H1 (cell line): ENCODE measurements around the gene CETN1. TPM values are rescaled to one million over a fixed set of nuclear protein-coding genes. Genes with fewer than 3 reads are reported as not detected.

Experiments
- CTCF ChIA-PET: fragments of 300-600 bp; sonication (Branson Sonifier 250); formaldehyde crosslinking; loops from one replicate; lab custom pipeline; 2021; ENCODE audit not compliant: partially characterized antibody; lab: Charles Lee
- POLR2A ChIA-PET: fragments of 300-600 bp; sonication (Branson Sonifier 250); formaldehyde crosslinking; loops from one replicate; lab custom pipeline; 2021; ENCODE audit warnings: inconsistent platforms; ENCODE audit not compliant: partially characterized antibody; lab: Charles Lee
- DNase-seq, 2 experiments: peaks; one replicate each; pipeline versions ENCODE4 v3.0.0 to v3.0.0-alpha.2; 2010 to 2022; ENCODE audit warnings: low spot score in 2 of 2, low read depth in 1 of 2, mixed read lengths in 1 of 2
- FAIRE-seq: peaks from 2 replicates; lab custom pipeline; 2011; peaks lifted over from hg19 to GRCh38; lab: Jason Lieb, UNC
- H2AFZ ChIP-seq: 2 replicates; pipeline ENCODE4 v1.8.1; 2012; ENCODE audit warnings: low read length, inconsistent platforms
- H2AK5ac ChIP-seq: 2 replicates; pipeline ENCODE4 v1.6.1; 2013; ENCODE audit warnings: low read depth, low read length
- H2BK120ac ChIP-seq: replicated peaks from 2 replicates; pipeline ENCODE3; 2013; ENCODE audit warnings: low read depth, low read length, inconsistent platforms
- H2BK12ac ChIP-seq: 2 replicates; pipeline ENCODE4 v1.6.1; 2013; ENCODE audit warnings: low read depth, low read length
- H2BK15ac ChIP-seq: 2 replicates; pipeline ENCODE4 v1.6.1; 2013; ENCODE audit warnings: low read length
- H2BK20ac ChIP-seq: 2 replicates; pipeline ENCODE4 v1.6.1; 2013; ENCODE audit warnings: low read length
- H2BK5ac ChIP-seq: 2 replicates; pipeline ENCODE4 v1.6.1; 2013; ENCODE audit warnings: low read depth, low read length
- H3K14ac ChIP-seq: 2 replicates; pipeline ENCODE4 v1.6.1; 2013; ENCODE audit warnings: inconsistent platforms; ENCODE audit not compliant: insufficient read length
- H3K18ac ChIP-seq: 2 replicates; pipeline ENCODE4 v1.6.1; 2013; ENCODE audit warnings: low read length; ENCODE audit errors: extremely low read depth
- H3K23ac ChIP-seq: 2 replicates; pipeline ENCODE4 v1.6.1; 2013; ENCODE audit warnings: inconsistent platforms; ENCODE audit not compliant: insufficient read length
- H3K23me2 ChIP-seq: 2 replicates; pipeline ENCODE4 v1.6.1; 2013; ENCODE audit warnings: low read depth, low read length
- H3K27ac ChIP-seq: 2 replicates; pipeline ENCODE4 v1.6.1; 2011; ENCODE audit warnings: low read depth, low read length, inconsistent platforms
- H3K27me3 ChIP-seq, 4 experiments: replicated peaks in 1 of 4; 1 replicate in 1 of 4; 2 replicates in 3 of 4; pipeline versions ENCODE4 v1.6.1 to v1.8.1; 2011 to 2013; ENCODE audit warnings: low read length in 3 of 4, mild to moderate bottlenecking in 3 of 4, inconsistent platforms in 2 of 4, mixed read lengths in 2 of 4, moderate library complexity in 1 of 4; ENCODE audit not compliant: control insufficient read depth in 3 of 4, insufficient read depth in 3 of 4; ENCODE audit errors: extremely low read depth in 1 of 4
- H3K36me3 ChIP-seq, 4 experiments: 2 replicates each; pipeline versions ENCODE4 v1.6.1 to v1.8.1; 2011 to 2013; ENCODE audit warnings: mild to moderate bottlenecking in 4 of 4, low read length in 3 of 4, moderate library complexity in 2 of 4, control low read depth in 1 of 4, inconsistent platforms in 1 of 4; ENCODE audit not compliant: insufficient read depth in 4 of 4, control insufficient read depth in 2 of 4
- H3K4ac ChIP-seq: replicated peaks from 2 replicates; pipeline ENCODE3; 2013; ENCODE audit warnings: low read length, low read depth, mixed read lengths, inconsistent platforms; ENCODE audit not compliant: insufficient read length
- H3K4me1 ChIP-seq, 4 experiments: replicated peaks in 1 of 4; 1 replicate in 1 of 4; 2 replicates in 3 of 4; pipeline versions ENCODE4 v1.6.1 to v1.8.1; 2011 to 2013; ENCODE audit warnings: low read length in 3 of 4, inconsistent platforms in 2 of 4, mixed read lengths in 1 of 4; ENCODE audit not compliant: insufficient read depth in 4 of 4, control insufficient read depth in 3 of 4
- H3K4me2 ChIP-seq, 2 experiments: 2 replicates each; pipeline versions ENCODE4 v1.6.1 to v1.8.1; 2011 to 2013; ENCODE audit warnings: low read depth in 2 of 2, low read length in 2 of 2, control low read depth in 1 of 2, inconsistent platforms in 1 of 2, mild to moderate bottlenecking in 1 of 2; ENCODE audit not compliant: insufficient read depth in 1 of 2
- H3K4me3 ChIP-seq, 4 experiments: fragments of 200-600, 300-600 bp in 1 of 4; sonication (generic), shearing (Covaris generic), sonication (Bioruptor Twin) in 1 of 4; 2 replicates each; pipeline versions ENCODE4 v1.5.1 to v1.8.1; 2011 to 2016; ENCODE audit warnings: low read length in 4 of 4, low read depth in 3 of 4, control low read depth in 2 of 4, inconsistent platforms in 2 of 4, mild to moderate bottlenecking in 2 of 4, mixed read lengths in 1 of 4, moderate library complexity in 1 of 4; ENCODE audit not compliant: insufficient read depth in 2 of 4; ENCODE audit errors: extremely low read depth in 1 of 4
- H3K56ac ChIP-seq: replicated peaks from 2 replicates; pipeline ENCODE3; 2013; ENCODE audit warnings: low read depth, mild to moderate bottlenecking, mixed read lengths, low read length, inconsistent platforms; ENCODE audit not compliant: insufficient read length
- H3K79me1 ChIP-seq: 2 replicates; pipeline ENCODE4 v1.6.1; 2013; ENCODE audit warnings: low read depth, low read length, control low read depth
- H3K79me2 ChIP-seq, 2 experiments: 2 replicates each; pipeline versions ENCODE4 v1.6.1 to v1.8.1; 2012 to 2013; ENCODE audit warnings: low read length in 2 of 2, mild to moderate bottlenecking in 2 of 2, inconsistent platforms in 1 of 2; ENCODE audit not compliant: insufficient read depth in 2 of 2, control insufficient read depth in 1 of 2
- H3K9ac ChIP-seq, 4 experiments: replicated peaks in 1 of 4; 1 replicate in 1 of 4; 2 replicates in 3 of 4; pipeline versions ENCODE4 v1.6.1 to v1.8.1; 2011 to 2013; ENCODE audit warnings: low read depth in 3 of 4, low read length in 3 of 4, control low read depth in 2 of 4, mild to moderate bottlenecking in 2 of 4, moderate library complexity in 2 of 4, inconsistent platforms in 1 of 4; ENCODE audit errors: extremely low read depth in 1 of 4
- H3K9me3 ChIP-seq, 2 experiments: 2 replicates each; pipeline versions ENCODE4 v1.6.1 to v1.8.1; 2012 to 2013; ENCODE audit warnings: mild to moderate bottlenecking in 2 of 2, moderate library complexity in 2 of 2, control low read depth in 1 of 2, inconsistent platforms in 1 of 2, low read depth in 1 of 2, low read length in 1 of 2, mixed read lengths in 1 of 2; ENCODE audit not compliant: insufficient read depth in 2 of 2
- H4K20me1 ChIP-seq, 2 experiments: replicated peaks in 1 of 2; 2 replicates each; pipeline versions ENCODE3 to v1.8.1; 2011 to 2013; ENCODE audit warnings: inconsistent platforms in 2 of 2, low read length in 2 of 2, mild to moderate bottlenecking in 1 of 2; ENCODE audit not compliant: insufficient read depth in 2 of 2, control insufficient read depth in 1 of 2
- H4K5ac ChIP-seq: 2 replicates; pipeline ENCODE4 v1.6.1; 2013; ENCODE audit warnings: low read length, low read depth, mixed read lengths, inconsistent platforms; ENCODE audit not compliant: insufficient read length
- H4K8ac ChIP-seq: 2 replicates; pipeline ENCODE4 v1.8.0; 2013; ENCODE audit warnings: mild to moderate bottlenecking, moderate library complexity, low read length, inconsistent platforms; ENCODE audit not compliant: insufficient read depth; ENCODE audit errors: extremely low read depth
- H4K91ac ChIP-seq: replicated peaks from 2 replicates; pipeline ENCODE3; 2013; ENCODE audit warnings: low read length, mixed read lengths, inconsistent platforms; ENCODE audit not compliant: insufficient read length
- SP4 ChIP-seq: IDR thresholded peaks from 2 replicates; pipeline ENCODE4 v1.6.1; 2012; ENCODE audit warnings: low read length, inconsistent platforms
- SUZ12 ChIP-seq: fragments of 200-600 bp; sonication (generic); IDR thresholded peaks from 2 replicates; pipeline ENCODE4 v1.6.1; 2012; ENCODE audit warnings: mild to moderate bottlenecking, inconsistent platforms, low read length, moderate library complexity, mixed read lengths
- TAF7 ChIP-seq: optimal IDR thresholded peaks from 2 replicates; pipeline ENCODE3; 2011; ENCODE audit warnings: low read depth, mild to moderate bottlenecking, inconsistent platforms, low read length, moderate library complexity, borderline replicate concordance
- polyA plus RNA-seq, 7 experiments: library from polyadenylated mRNA; depleted of rRNA in 3 of 7; stranded (reverse) in 5 of 7; unstranded in 2 of 7; fragments of >200 nt in 5 of 7; fragments of 200-250 nt in 2 of 7; gene quantifications; 1 replicate in 5 of 7; 2 replicates in 1 of 7; 4 replicates in 1 of 7; pipeline versions ENCODE4 v1.2.1 to v1.2.3, GENCODE V29; 2011 to 2013; ENCODE audit warnings: missing spikeins in 2 of 7, mixed read lengths in 2 of 7
- total RNA-seq: library from RNA; stranded (reverse); fragmentation: NEBNext Ultra II Directional; extraction: Animal tissue kit (Norgen Biotek cat#: 25700); gene quantifications from 2 replicates; pipeline ENCODE4 v1.2.1, GENCODE V29; 2021
- TF ChIP-seq, protein P1 (sequence below): IDR thresholded peaks from 2 replicates; pipeline ENCODE4 v1.6.1; 2011; ENCODE audit warnings: low read length, improper control_type of control experiment

CETN1 gene
- total and polyA plus RNA-seq, 2 of the 8 experiments (the other 6 are each of a cell fraction or from before 2014, with no cell fraction given), result not detected

DNA sequence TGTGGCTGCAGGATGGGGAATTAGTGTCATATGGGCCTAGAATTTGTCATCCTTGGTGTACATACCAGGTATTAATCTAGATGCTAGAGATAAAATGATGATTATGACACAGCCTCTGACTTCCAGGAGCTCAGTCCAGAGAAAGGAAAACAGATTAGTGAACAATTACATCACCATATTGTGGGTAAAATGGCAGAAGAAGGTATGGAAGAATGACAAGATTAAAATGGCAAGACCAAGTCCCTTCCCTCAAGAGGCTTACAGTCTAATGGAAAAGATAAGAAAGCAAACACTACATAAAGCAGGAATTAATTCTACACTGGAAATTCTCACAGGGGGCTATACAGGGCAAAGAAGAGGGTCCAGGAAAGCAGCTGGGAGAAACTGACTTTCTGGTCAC lies 51.4 kb downstream of the CETN1 start:
- DNase-seq (no peak), FAIRE-seq (no peak)
- no peak for TF ChIP-seq SUZ12
- TF ChIP-seq TAF7, result no peak
- TF ChIP-seq, protein P1, sequence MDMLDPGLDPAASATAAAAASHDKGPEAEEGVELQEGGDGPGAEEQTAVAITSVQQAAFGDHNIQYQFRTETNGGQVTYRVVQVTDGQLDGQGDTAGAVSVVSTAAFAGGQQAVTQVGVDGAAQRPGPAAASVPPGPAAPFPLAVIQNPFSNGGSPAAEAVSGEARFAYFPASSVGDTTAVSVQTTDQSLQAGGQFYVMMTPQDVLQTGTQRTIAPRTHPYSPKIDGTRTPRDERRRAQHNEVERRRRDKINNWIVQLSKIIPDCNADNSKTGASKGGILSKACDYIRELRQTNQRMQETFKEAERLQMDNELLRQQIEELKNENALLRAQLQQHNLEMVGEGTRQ, result no peak
- no peak for TF ChIP-seq SP4
- Histone ChIP-seq H4K5ac (no peak overlapping the region), H3K9ac (no peak overlapping the region), H2BK15ac (no peak overlapping the region), H2BK12ac (no peak overlapping the region), H2AK5ac (no peak overlapping the region), H3K4me2 (no peak overlapping the region), H3K18ac (no peak overlapping the region), H3K9me3 (no peaks in the 10 kb centered on the region), H4K20me1 (no peaks in the 10 kb centered on the region), H3K14ac (no peak overlapping the region), H3K4me1 (peaks cover 0 to 5% (median 2%) of the 10 kb centered on the region in 4 experiments; a peak in 3 of 7 replicates), H2BK5ac (no peak overlapping the region), H4K91ac (no peak overlapping the region), H3K4ac (no peak overlapping the region), H4K8ac (no peak overlapping the region), H3K4me3 (no peak overlapping the region), H3K56ac (no peak overlapping the region), H3K27ac (no peak overlapping the region), H2BK20ac (no peak overlapping the region), H3K36me3 (no peaks in the 10 kb centered on the region), H3K79me1 (no peaks in the 10 kb centered on the region), H3K23ac (no peak overlapping the region), H3K23me2 (no peaks in the 10 kb centered on the region), H2BK120ac (no peak overlapping the region), H3K27me3 (no peaks in the 10 kb centered on the region), H3K79me2 (no peaks in the 10 kb centered on the region), H2AFZ (no peak overlapping the region)
- CTCF ChIA-PET, result interaction anchor here (0.5 to 2.9 kb wide), 7 partner anchors 10 to 200 kb away, joined by 3 to 11 read pairs (median 3); no protein-coding TSS in a partner anchor
- POLR2A ChIA-PET, result interaction anchor here (0.6 kb wide), 1 partner anchor 225 kb away, joined by 3 read pairs; no protein-coding TSS in a partner anchor
